A673 (cell line): Measurements from ENCODE around the gene BARX1.

Experiments used
- CTCF ChIP-seq: fragments of 300-800, 200-600 bp; sonication (generic); conservative IDR thresholded peaks from 2 replicates; pipeline ENCODE4 v1.5.1; 2017; ENCODE audit warnings: low read depth, mild to moderate bottlenecking, antibody characterized with exemption, low read length, moderate library complexity, mixed read lengths
- EZH2 ChIP-seq: fragments of 200-600 bp; sonication (generic); IDR thresholded peaks from 2 replicates; pipeline ENCODE4 v1.6.1; 2017; ENCODE audit warnings: borderline replicate concordance, low read depth, mild to moderate bottlenecking, mixed read lengths, antibody characterized with exemption, low read length; ENCODE audit not compliant: poor library complexity, severe bottlenecking

GRCh38 chr9:93965830-93966577 lies 10.8 kb upstream of the BARX1 start:
- TF ChIP-seq CTCF (no peak), EZH2 (no peak)
